ENCODE data around the gene STMN1.
"Not testable (repeated sequence)": the region's sequence is repeated elsewhere in the genome, so short reads cannot be mapped to it uniquely, and the experiment has no call there.

STMN1 gene

DNA sequence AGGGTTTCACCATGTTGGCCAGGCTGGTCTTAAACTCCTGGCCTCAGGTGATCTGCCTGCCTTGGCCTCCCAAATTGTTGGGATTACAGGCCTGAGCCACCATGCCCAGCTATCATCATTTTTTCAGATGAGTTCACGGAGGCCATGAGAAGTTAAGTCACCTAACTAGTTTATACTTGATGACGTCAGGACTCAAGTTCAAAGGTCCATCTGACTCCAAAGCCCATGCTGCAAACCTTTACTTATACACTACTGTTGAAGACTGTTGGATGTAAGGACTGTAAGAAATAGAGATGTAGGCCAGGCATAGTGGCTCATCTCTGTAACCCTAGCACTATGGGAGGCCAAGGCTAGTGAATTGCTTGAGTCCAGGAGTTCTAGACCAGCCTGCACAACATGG lies 40.8 kb upstream of the STMN1 start:
- Histone ChIP-seq H3K36me3 (no peaks in the 10 kb centered on the region), H3K4me1 (ENCODE audit: control insufficient read depth in 1 of 2, insufficient read depth in 1 of 2, low read depth in 1 of 2, low read length in 1 of 2) (no peaks in the 10 kb centered on the region), H3K4me3 (ENCODE audit: low read depth in 1 of 2, low read length in 1 of 2) (no peak overlapping the region), H3K9me3 (peaks cover 4% of the 10 kb centered on the region), H3K27me3 (no peaks in the 10 kb centered on the region), H3K27ac (no peak overlapping the region)
- TF ChIP-seq, protein P1, sequence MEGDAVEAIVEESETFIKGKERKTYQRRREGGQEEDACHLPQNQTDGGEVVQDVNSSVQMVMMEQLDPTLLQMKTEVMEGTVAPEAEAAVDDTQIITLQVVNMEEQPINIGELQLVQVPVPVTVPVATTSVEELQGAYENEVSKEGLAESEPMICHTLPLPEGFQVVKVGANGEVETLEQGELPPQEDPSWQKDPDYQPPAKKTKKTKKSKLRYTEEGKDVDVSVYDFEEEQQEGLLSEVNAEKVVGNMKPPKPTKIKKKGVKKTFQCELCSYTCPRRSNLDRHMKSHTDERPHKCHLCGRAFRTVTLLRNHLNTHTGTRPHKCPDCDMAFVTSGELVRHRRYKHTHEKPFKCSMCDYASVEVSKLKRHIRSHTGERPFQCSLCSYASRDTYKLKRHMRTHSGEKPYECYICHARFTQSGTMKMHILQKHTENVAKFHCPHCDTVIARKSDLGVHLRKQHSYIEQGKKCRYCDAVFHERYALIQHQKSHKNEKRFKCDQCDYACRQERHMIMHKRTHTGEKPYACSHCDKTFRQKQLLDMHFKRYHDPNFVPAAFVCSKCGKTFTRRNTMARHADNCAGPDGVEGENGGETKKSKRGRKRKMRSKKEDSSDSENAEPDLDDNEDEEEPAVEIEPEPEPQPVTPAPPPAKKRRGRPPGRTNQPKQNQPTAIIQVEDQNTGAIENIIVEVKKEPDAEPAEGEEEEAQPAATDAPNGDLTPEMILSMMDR (IDR thresholded peaks at IDR 0.05): no peak

DNA sequence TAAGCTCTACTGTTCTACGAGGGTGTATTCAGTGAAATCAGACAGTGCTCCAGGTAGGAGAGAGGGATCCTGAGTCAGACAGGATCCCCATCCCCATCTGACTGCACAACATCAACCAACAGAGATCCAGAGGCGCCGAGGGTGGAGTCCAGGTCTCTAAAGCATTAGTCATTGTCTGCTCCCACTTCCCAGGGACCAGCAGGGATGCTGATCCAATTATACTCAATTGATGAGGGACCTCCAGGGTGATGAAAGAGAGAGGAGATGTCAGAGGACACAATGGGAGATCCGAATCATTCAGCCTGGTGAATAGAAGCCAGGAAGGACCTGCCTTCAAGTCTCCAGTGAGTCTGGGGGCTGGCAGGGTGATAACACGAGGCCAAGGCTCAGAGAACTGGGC lies 39.5 kb upstream of the STMN1 start:
- TF ChIP-seq, protein P1 (IDR thresholded peaks at IDR 0.05): no peak
- H3K27ac ChIP-seq: no peak overlapping the region

DNA sequence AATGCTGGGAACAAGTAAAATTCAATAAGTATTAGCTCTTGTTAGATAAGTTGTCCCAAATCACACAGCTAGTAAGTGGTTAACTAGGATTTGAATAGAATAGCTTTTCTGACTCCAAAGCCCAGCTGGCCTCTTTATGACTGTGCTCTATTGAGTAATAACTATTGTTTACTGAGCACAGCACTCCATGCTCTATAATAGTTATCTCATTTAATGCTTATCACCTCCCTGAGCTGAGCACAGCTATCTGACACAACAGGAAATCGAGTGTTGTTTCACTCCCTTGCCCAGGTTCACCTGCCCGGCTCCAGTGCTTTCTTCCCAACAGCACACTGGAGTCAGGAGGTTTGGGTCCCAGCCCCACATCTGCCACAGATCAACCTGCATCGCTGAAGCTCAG lies 38.8 kb upstream of the STMN1 start:
- TF ChIP-seq, protein P1 (IDR thresholded peaks at IDR 0.05): no peak
- no peak overlapping the region for H3K4me3 ChIP-seq (ENCODE audit: low read depth in 1 of 2, low read length in 1 of 2)
- H3K4me1 ChIP-seq (ENCODE audit: control insufficient read depth in 1 of 2, insufficient read depth in 1 of 2, low read depth in 1 of 2, low read length in 1 of 2): no peaks in the 10 kb centered on the region
- no peak overlapping the region for H3K27ac ChIP-seq
- H3K27me3 ChIP-seq: no peaks in the 10 kb centered on the region
- peaks cover 4% of the 10 kb centered on the region for H3K9me3 ChIP-seq
- H3K36me3 ChIP-seq: no peaks in the 10 kb centered on the region

More for the DNA sequence above, 39.5 kb upstream of the STMN1 start:
- Histone ChIP-seq H3K4me1 (ENCODE audit: control insufficient read depth in 1 of 2, insufficient read depth in 1 of 2, low read depth in 1 of 2, low read length in 1 of 2) (no peaks in the 10 kb centered on the region), H3K36me3 (no peaks in the 10 kb centered on the region), H3K27me3 (no peaks in the 10 kb centered on the region), H3K4me3 (ENCODE audit: low read depth in 1 of 2, low read length in 1 of 2) (no peak overlapping the region), H3K9me3 (peaks cover 4% of the 10 kb centered on the region)

DNA sequence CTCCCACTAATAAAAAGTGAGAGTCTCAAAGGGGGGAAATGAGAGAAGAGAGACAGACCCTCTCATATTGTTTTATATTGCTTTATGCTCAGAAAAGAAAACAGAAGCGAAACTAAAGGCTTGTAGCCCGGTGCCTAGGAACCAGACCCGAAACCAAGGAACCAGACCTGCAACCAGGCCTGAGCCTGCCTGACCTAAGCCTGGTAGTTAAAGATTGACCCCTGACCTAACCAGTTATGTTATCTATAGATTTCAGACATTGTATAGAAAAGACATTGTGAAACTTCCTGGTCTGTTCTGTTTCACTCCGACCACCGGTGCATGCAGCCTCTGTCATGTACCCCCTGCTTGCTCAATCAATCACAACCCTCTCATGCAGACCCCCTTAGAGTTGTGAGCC lies 37.3 kb upstream of the STMN1 start:
- not testable (repeated sequence) for H3K36me3 ChIP-seq; H3K27me3 ChIP-seq; H3K9me3 ChIP-seq; H3K4me3 ChIP-seq (ENCODE audit: low read depth in 1 of 2, low read length in 1 of 2); H3K27ac ChIP-seq; H3K4me1 ChIP-seq (ENCODE audit: control insufficient read depth in 1 of 2, insufficient read depth in 1 of 2, low read depth in 1 of 2, low read length in 1 of 2)

DNA sequence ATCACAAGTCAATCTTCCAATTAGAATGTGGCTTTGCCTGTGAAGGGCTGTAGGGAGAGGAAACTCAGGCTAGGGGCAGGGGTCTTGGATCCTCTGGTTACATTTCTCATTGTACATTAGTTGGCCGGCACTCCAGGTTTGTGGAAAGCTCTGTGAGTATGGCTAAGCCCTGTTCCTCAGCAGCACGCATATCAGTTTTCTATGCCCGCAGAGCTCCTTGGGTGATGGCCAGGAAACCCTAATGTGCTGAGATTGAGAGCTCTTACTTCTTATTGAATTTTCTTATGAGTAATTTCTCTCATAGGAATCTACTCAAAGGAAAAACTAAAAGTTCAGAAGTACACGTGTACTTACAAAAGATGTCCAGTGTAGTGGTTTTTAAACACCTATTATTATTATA lies 30.7 kb upstream of the STMN1 start:
- no peaks in the 10 kb centered on the region for H3K4me1 ChIP-seq (ENCODE audit: control insufficient read depth in 1 of 2, insufficient read depth in 1 of 2, low read depth in 1 of 2, low read length in 1 of 2)
- no peaks in the 10 kb centered on the region for H3K36me3 ChIP-seq
- H3K4me3 ChIP-seq (ENCODE audit: low read depth in 1 of 2, low read length in 1 of 2): no peak overlapping the region
- no peaks in the 10 kb centered on the region for H3K27me3 ChIP-seq
- no peaks in the 10 kb centered on the region for H3K9me3 ChIP-seq
- no peak overlapping the region for H3K27ac ChIP-seq
- TF ChIP-seq, protein P1 (IDR thresholded peaks at IDR 0.05): no peak

DNA sequence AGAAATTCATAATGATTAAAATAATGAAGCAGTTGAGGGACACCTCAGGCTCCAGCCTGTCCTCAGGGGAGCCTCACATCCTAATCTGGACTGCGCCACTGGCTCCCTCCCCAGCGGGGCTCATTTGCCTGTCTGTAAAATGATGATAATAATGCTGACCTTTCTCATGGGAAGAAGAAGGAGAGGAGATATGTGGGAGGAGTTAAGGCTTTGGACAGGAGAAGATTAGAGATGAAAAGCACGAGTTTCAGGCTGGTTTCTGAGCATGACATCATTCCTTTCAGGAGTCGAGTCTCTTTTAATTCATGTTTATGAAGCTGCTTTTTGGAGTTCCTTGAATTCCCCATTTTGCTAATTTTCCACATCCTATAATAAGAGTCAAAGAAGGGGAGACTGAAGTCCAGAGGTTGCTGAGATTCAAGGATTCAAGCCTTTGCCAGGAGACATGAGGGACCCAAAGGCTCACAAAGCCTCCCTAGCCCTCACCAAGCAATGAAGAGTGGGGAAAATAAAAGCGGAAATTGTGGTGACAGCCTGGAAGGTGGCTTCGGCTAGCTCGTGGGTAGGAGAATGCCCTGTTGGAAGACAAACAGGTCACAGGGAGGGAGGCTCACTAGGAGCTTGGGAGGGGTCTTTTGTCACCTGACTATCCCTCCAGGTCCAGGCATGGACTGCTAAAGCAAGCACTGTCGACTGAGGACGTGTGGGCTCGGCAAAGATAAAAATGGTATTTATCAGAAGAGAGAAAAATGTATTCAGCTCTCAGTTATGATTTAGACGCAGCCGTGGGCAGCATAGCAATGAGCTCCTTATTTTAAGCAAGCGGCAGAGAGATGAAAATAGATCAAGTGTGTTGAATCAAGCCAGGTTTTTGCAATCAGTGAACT lies 27.5 kb upstream of the STMN1 start:
- no peak overlapping the region for H3K4me3 ChIP-seq (ENCODE audit: low read depth in 1 of 2, low read length in 1 of 2)
- H3K27me3 ChIP-seq: no peaks in the 10 kb centered on the region
- H3K4me1 ChIP-seq (ENCODE audit: control insufficient read depth in 1 of 2, insufficient read depth in 1 of 2, low read depth in 1 of 2, low read length in 1 of 2): no peaks in the 10 kb centered on the region
- no peaks in the 10 kb centered on the region for H3K36me3 ChIP-seq
- no peak overlapping the region for H3K27ac ChIP-seq
- TF ChIP-seq, protein P1 (IDR thresholded peaks at IDR 0.05): no peak
- H3K9me3 ChIP-seq: no peaks in the 10 kb centered on the region

DNA sequence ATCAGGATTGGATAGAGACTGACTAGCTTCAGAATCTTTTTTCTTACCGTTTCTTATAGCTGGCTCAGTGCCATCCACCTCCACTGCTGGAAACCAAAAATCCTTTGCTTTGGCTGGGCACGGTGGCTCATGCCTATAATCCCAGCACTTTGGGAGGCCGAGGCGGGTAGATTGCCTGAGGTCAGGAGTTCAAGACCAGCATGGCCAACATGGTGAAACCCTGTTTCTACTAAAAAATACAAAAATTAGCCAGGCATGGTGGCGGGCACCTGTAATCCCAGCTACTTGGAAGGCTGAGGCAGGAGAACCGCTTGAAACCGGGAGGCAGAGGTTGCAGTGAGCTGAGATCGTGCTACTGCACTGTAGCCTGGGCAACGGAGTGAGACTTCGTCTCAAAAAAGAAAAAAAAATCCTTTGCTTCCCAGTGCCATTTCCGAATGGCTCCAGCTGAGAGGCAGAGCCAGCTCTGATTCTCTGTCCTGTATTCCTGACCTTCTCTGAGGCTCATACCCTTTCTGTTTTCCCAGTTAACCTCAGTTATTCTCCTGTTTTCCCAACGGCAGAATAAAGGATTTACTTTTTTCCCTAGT lies 26.7 kb upstream of the STMN1 start:
- not testable (repeated sequence) for H3K9me3 ChIP-seq; H3K27me3 ChIP-seq; H3K4me3 ChIP-seq (ENCODE audit: low read depth in 1 of 2, low read length in 1 of 2); H3K36me3 ChIP-seq; H3K4me1 ChIP-seq (ENCODE audit: control insufficient read depth in 1 of 2, insufficient read depth in 1 of 2, low read depth in 1 of 2, low read length in 1 of 2); H3K27ac ChIP-seq

Data from neutrophil (primary cell).